SK-N-SH (cell line): ENCODE measurements around the gene CAV3. TPM values are rescaled to one million over a fixed set of nuclear protein-coding genes. Genes with fewer than 3 reads are reported as not detected.

Source experiments
- CTCF ChIA-PET: fragments of 300-600, 350-600 bp; formaldehyde crosslinking; extraction: SDS; loops from one replicate; lab custom pipeline; 2021; lab: Yijun Ruan, JAX
- POLR2A ChIA-PET: fragments of 350-600 bp; sonication (Branson Sonifier 250); formaldehyde crosslinking; extraction: SDS; loops from one replicate; lab custom pipeline; 2020; ENCODE audit warnings: antibody characterized with exemption, inconsistent platforms; lab: Yijun Ruan, JAX
- DNase-seq: peaks from one replicate; pipeline ENCODE4 v3.0.0; 2012
- H2AFZ ChIP-seq: fragments of 200-600 bp; sonication (generic); 2 replicates; pipeline ENCODE4 v1.8.1; 2016; ENCODE audit warnings: antibody characterized with exemption, mild to moderate bottlenecking, low read depth
- H3F3A ChIP-seq: fragments of 200-600 bp; sonication (generic); replicated peaks from 2 replicates; pipeline ENCODE3; 2016; ENCODE audit warnings: antibody characterized with exemption, mild to moderate bottlenecking; ENCODE audit not compliant: insufficient read depth
- H3K27ac ChIP-seq, 2 experiments: fragments of 200-500 bp in 1 of 2; fragments of 200-600 bp in 1 of 2; sonication (Bioruptor generic) in 1 of 2; sonication (generic), shearing (Covaris generic) in 1 of 2; 2 replicates each; pipeline versions ENCODE4 v1.5.1 to v1.6.1; 2014 to 2016; ENCODE audit warnings: low read depth in 2 of 2, inconsistent platforms in 1 of 2, low read length in 1 of 2, mild to moderate bottlenecking in 1 of 2, mixed read lengths in 1 of 2
- H3K27me3 ChIP-seq: fragments of 200-600 bp; sonication (generic), shearing (Covaris generic); 2 replicates; pipeline ENCODE4 v1.6.1; 2016; ENCODE audit warnings: mixed run types; ENCODE audit not compliant: insufficient read depth
- H3K36me3 ChIP-seq, 2 experiments: fragments of 200-500 bp in 1 of 2; fragments of 200-600 bp in 1 of 2; sonication (Bioruptor generic) in 1 of 2; sonication (generic) in 1 of 2; replicated peaks in 1 of 2; 2 replicates each; pipeline versions ENCODE3 to v1.5.1; 2014 to 2016; ENCODE audit warnings: low read length in 1 of 2, mild to moderate bottlenecking in 1 of 2; ENCODE audit not compliant: insufficient read depth in 2 of 2, control insufficient read depth in 1 of 2
- H3K4me1 ChIP-seq, 2 experiments: fragments of 200-500 bp in 1 of 2; fragments of 200-600 bp in 1 of 2; sonication (Bioruptor generic) in 1 of 2; sonication (generic), shearing (Covaris generic) in 1 of 2; 2 replicates each; pipeline versions ENCODE4 v1.5.1 to v1.6.1; 2014 to 2016; ENCODE audit warnings: low read depth in 1 of 2, low read length in 1 of 2, mixed run types in 1 of 2; ENCODE audit not compliant: insufficient read depth in 2 of 2, control insufficient read depth in 1 of 2
- H3K4me2 ChIP-seq: fragments of 200-600 bp; sonication (generic), shearing (Covaris generic); 2 replicates; pipeline ENCODE4 v1.6.1; 2017; ENCODE audit warnings: mixed run types
- H3K4me3 ChIP-seq, 2 experiments: fragments of 200-500 bp in 1 of 2; fragments of 200-600 bp in 1 of 2; sonication (Bioruptor generic) in 1 of 2; sonication (generic), shearing (Covaris generic) in 1 of 2; 2 replicates each; pipeline versions ENCODE4 v1.5.1 to v1.8.1; 2014 to 2016; ENCODE audit warnings: low read depth in 2 of 2, inconsistent platforms in 1 of 2, low read length in 1 of 2, mild to moderate bottlenecking in 1 of 2, mixed read lengths in 1 of 2, moderate library complexity in 1 of 2
- H3K79me2 ChIP-seq: fragments of 200-600 bp; sonication (generic); 2 replicates; pipeline ENCODE4 v1.8.1; 2017; ENCODE audit warnings: mild to moderate bottlenecking; ENCODE audit not compliant: insufficient read depth
- H3K9ac ChIP-seq: fragments of 200-600 bp; sonication (generic); 2 replicates; pipeline ENCODE4 v1.6.1; 2017; ENCODE audit warnings: mixed run types
- H3K9me2 ChIP-seq: fragments of 200-600 bp; sonication (generic); 2 replicates; pipeline ENCODE4 v1.6.1; 2017; ENCODE audit warnings: mixed run types
- H3K9me3 ChIP-seq: fragments of 200-600 bp; sonication (generic); 2 replicates; pipeline ENCODE4 v1.6.1; 2017; ENCODE audit warnings: mixed run types, mild to moderate bottlenecking, moderate library complexity
- H4K20me1 ChIP-seq: fragments of 200-600 bp; sonication (generic); 2 replicates; pipeline ENCODE4 v1.6.1; 2017; ENCODE audit warnings: mild to moderate bottlenecking, mixed run types; ENCODE audit not compliant: insufficient read depth
- CHD2 ChIP-seq: fragments of 150-350 bp; IDR thresholded peaks from 2 replicates; pipeline ENCODE4 v1.6.1; 2018; ENCODE audit warnings: low read length; ENCODE audit not compliant: partially characterized antibody
- EP300 ChIP-seq, 2 experiments: IDR thresholded peaks; 2 replicates each; pipeline versions ENCODE4 v1.4.0 to v1.6.1; 2012; ENCODE audit warnings: borderline replicate concordance in 1 of 2, low read depth in 1 of 2, low read length in 1 of 2
- FOXM1 ChIP-seq: IDR thresholded peaks from 2 replicates; pipeline ENCODE4 v1.4.0; 2012; ENCODE audit warnings: low read depth, mild to moderate bottlenecking
- GABPA ChIP-seq: IDR thresholded peaks from 2 replicates; pipeline ENCODE4 v1.4.0; 2012; ENCODE audit warnings: low read depth, mild to moderate bottlenecking
- GATA2 ChIP-seq: sonication (generic); formaldehyde crosslinking; IDR thresholded peaks from 2 replicates; pipeline ENCODE4 v1.5.0; 2020; ENCODE audit warnings: mild to moderate bottlenecking, missing genetic modification reagents
- JUND ChIP-seq: IDR thresholded peaks from 2 replicates; pipeline ENCODE4 v1.4.0; 2012
- NRF1 ChIP-seq: IDR thresholded peaks from 2 replicates; pipeline ENCODE4 v1.6.1; 2012; ENCODE audit warnings: low read depth, mild to moderate bottlenecking, low read length
- POLR2AphosphoS5 ChIP-seq: IDR thresholded peaks from 2 replicates; pipeline ENCODE4 v1.6.1; 2012; ENCODE audit warnings: low read depth, low read length
- REST ChIP-seq: IDR thresholded peaks from 2 replicates; pipeline ENCODE4 v1.6.1; 2012; ENCODE audit warnings: mild to moderate bottlenecking, low read depth, low read length, moderate library complexity
- RFX5 ChIP-seq: IDR thresholded peaks from 2 replicates; pipeline ENCODE4 v1.6.1; 2012; ENCODE audit warnings: mild to moderate bottlenecking, improper control_type of control experiment, low read length
- SIN3A ChIP-seq: IDR thresholded peaks from 2 replicates; pipeline ENCODE4 v1.6.1; 2012; ENCODE audit warnings: low read depth, mild to moderate bottlenecking, low read length, moderate library complexity, borderline replicate concordance
- TCF12 ChIP-seq: IDR thresholded peaks from 2 replicates; pipeline ENCODE4 v1.4.0; 2012
- YY1 ChIP-seq: IDR thresholded peaks from 2 replicates; pipeline ENCODE4 v1.4.0; 2012; ENCODE audit warnings: low read depth, mild to moderate bottlenecking
- ZBTB33 ChIP-seq: IDR thresholded peaks from 2 replicates; pipeline ENCODE4 v1.4.0; 2012; ENCODE audit warnings: low read depth, borderline replicate concordance
- WGBS: methylation state at CpG from one replicate; pipeline ENCODE4 v1.1.6; 2017; ENCODE audit warnings: low lambda C conversion rate; 5-methylcytosine and 5-hydroxymethylcytosine counted together
- polyA plus RNA-seq, 3 experiments: library from polyadenylated mRNA; depleted of rRNA; stranded (reverse); fragments of >200 nt; gene quantifications; 2 replicates each; pipeline ENCODE4 v1.2.3, GENCODE V29; 2012
- TF ChIP-seq, protein P1 (sequence below): IDR thresholded peaks from 2 replicates; pipeline ENCODE4; 2012

CAV3 gene
- polyA plus RNA-seq, 1 of the 3 experiments (the other 2 are of a cell fraction), result not detected

GRCh38 chr3:8734137-8734878 lies 706 bp downstream of the CAV3 start (continued):
- TF ChIP-seq REST, result no peak
- no peak for TF ChIP-seq TCF12
- TF ChIP-seq GATA2, result no peak

- ChIA-PET CTCF (interaction anchor here (1.6 kb wide), 1 partner anchor 34 kb away, joined by 5 read pairs; the partner anchor contains the start of gene OXTR), POLR2A (no interaction called here)
- no peak overlapping the region for H2AFZ ChIP-seq
- H3K4me3 ChIP-seq, result no peak overlapping the region
- H3K4me1 ChIP-seq, result peaks cover 0 to 4% of the 10 kb centered on the region in 2 experiments; a peak in 1 of 4 replicates
- H4K20me1 ChIP-seq, result no peaks in the 10 kb centered on the region
- no peaks in the 10 kb centered on the region for H3K79me2 ChIP-seq
- no peak overlapping the region for H3K27ac ChIP-seq
- H3K4me2 ChIP-seq, result no peak overlapping the region
- no peaks in the 10 kb centered on the region for H3K36me3 ChIP-seq
- no peak overlapping the region for H3K9ac ChIP-seq
- H3F3A ChIP-seq, result peaks cover 3% of the 10 kb centered on the region
- H3K27me3 ChIP-seq, result no peaks in the 10 kb centered on the region
- TF ChIP-seq GABPA (no peak), NRF1 (no peak), SIN3A (no peak), RFX5 (no peak), REST (no peak), CHD2 (no peak), GATA2 (no peak), JUND (no peak), ZBTB33 (no peak), POLR2AphosphoS5 (no peak), EP300 (IDR thresholded peaks at IDR 0.05; ENCODE audit: borderline replicate concordance in 1 of 2, low read depth in 1 of 2, low read length in 1 of 2) (no peak), FOXM1 (no peak), YY1 (no peak)
- TF ChIP-seq, protein P1, sequence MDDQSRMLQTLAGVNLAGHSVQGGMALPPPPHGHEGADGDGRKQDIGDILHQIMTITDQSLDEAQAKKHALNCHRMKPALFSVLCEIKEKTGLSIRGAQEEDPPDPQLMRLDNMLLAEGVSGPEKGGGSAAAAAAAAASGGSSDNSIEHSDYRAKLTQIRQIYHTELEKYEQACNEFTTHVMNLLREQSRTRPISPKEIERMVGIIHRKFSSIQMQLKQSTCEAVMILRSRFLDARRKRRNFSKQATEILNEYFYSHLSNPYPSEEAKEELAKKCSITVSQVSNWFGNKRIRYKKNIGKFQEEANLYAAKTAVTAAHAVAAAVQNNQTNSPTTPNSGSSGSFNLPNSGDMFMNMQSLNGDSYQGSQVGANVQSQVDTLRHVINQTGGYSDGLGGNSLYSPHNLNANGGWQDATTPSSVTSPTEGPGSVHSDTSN, result no peak
- TF ChIP-seq, all 33 proteins: peak for 0
- WGBS, result 94% methylated on average over 1 of the region's 1 CpG
- H3K9me2 ChIP-seq, result no peaks in the 10 kb centered on the region
- no peaks in the 10 kb centered on the region for H3K9me3 ChIP-seq
- no peak for DNase-seq
These were observed 1.3 kb downstream of the CAV3 start for GRCh38 chr3:8734908-8735307.
